NCI-H748 (cell line): ENCODE data around the gene NPY5R.

ENCODE experiments used
- DNase-seq: peaks from one replicate; lab custom pipeline; 2025; ENCODE audit not compliant: unreplicated experiment; lab: John Stamatoyannopoulos, UW

The NPY5R gene

GRCh38 chr4:163384434-163384833, 40.7 kb downstream of the NPY5R start:
- DNase-seq: no peak

GRCh38 chr4:163384926-163385325, 41.2 kb downstream of the NPY5R start:
- no peak for DNase-seq

- no peak for DNase-seq
These were observed 41.8 kb downstream of the NPY5R start for GRCh38 chr4:163385466-163385865.

GRCh38 chr4:163391756-163392155, 48.1 kb downstream of the NPY5R start:
- DNase-seq: no peak

- no peak for DNase-seq
These were observed 48.6 kb downstream of the NPY5R start for GRCh38 chr4:163392328-163392727.

- DNase-seq: no peak
These were observed 49.8 kb downstream of the NPY5R start for GRCh38 chr4:163393471-163393870.

GRCh38 chr4:163395055-163395454, 51.4 kb downstream of the NPY5R start:
- no peak for DNase-seq

- DNase-seq: no peak
These were observed 52.1 kb downstream of the NPY5R start for GRCh38 chr4:163395758-163396157.

- DNase-seq: no peak
These were observed 54.5 kb downstream of the NPY5R start for GRCh38 chr4:163398238-163398637.

GRCh38 chr4:163400911-163401310, 57.2 kb downstream of the NPY5R start:
- no peak for DNase-seq
